Measurements from ENCODE around the gene HTR5A. TPM values are rescaled to one million over a fixed set of nuclear protein-coding genes. Genes with fewer than 3 reads are reported as not detected.

HTR5A gene
- total and polyA plus RNA-seq, 2 experiments from 2014 or later = not detected

GRCh38 chr7:155119801-155120382 lies 49.8 kb downstream of the HTR5A start:
- Mint-ChIP-seq H3K27ac (no peak overlapping the region), H3K36me3 (ENCODE audit: low read depth) (peaks cover 8% of the 10 kb centered on the region; the same call in 2 of the 3 replicates), H3K27me3 (ENCODE audit: insufficient read depth, low read depth, poor library complexity) (peaks cover 5% of the 10 kb centered on the region), H3K4me1 (peaks cover 2% of the 10 kb centered on the region; the same call in 1 of the 3 replicates), H3K9me3 (peaks cover 24% of the 10 kb centered on the region), H3K4me3 (no peak overlapping the region)
- Histone ChIP-seq H3K36me3 (ENCODE audit: insufficient read depth) (no peaks in the 10 kb centered on the region), H4K20me1 (replicated peaks; ENCODE audit: insufficient read depth) (no peaks in the 10 kb centered on the region), H3K4me2 (no peak overlapping the region), H3F3A (replicated peaks; ENCODE audit: low read depth) (no peaks in the 10 kb centered on the region), H3K4me3 (no peak overlapping the region), H3K4me1 (ENCODE audit: insufficient read depth) (no peaks in the 10 kb centered on the region), H3K27me3 (ENCODE audit: insufficient read depth) (no peaks in the 10 kb centered on the region), H2AFZ (no peak overlapping the region), H3K9me2 (ENCODE audit: insufficient read depth) (no peaks in the 10 kb centered on the region), H3K79me2 (replicated peaks; ENCODE audit: insufficient read depth) (no peaks in the 10 kb centered on the region), H3K27ac (ENCODE audit: low read depth) (no peak overlapping the region)
- no peak for DNase-seq (ENCODE audit: low spot score)
- ATAC-seq = no peak
- no peak for TF ChIP-seq POLR2AphosphoS5 (IDR thresholded peaks at IDR 0.05; ENCODE audit: low read depth)
- TF ChIP-seq ZNF331 (CRISPR knock-in tag; IDR thresholded peaks at IDR 0.05; ENCODE audit: low read depth) = no peak
- no peak for TF ChIP-seq CTCF (conservative IDR thresholded peaks at IDR 0.05; ENCODE audit: low read depth in 2 of 2)
- TF ChIP-seq, protein P1, sequence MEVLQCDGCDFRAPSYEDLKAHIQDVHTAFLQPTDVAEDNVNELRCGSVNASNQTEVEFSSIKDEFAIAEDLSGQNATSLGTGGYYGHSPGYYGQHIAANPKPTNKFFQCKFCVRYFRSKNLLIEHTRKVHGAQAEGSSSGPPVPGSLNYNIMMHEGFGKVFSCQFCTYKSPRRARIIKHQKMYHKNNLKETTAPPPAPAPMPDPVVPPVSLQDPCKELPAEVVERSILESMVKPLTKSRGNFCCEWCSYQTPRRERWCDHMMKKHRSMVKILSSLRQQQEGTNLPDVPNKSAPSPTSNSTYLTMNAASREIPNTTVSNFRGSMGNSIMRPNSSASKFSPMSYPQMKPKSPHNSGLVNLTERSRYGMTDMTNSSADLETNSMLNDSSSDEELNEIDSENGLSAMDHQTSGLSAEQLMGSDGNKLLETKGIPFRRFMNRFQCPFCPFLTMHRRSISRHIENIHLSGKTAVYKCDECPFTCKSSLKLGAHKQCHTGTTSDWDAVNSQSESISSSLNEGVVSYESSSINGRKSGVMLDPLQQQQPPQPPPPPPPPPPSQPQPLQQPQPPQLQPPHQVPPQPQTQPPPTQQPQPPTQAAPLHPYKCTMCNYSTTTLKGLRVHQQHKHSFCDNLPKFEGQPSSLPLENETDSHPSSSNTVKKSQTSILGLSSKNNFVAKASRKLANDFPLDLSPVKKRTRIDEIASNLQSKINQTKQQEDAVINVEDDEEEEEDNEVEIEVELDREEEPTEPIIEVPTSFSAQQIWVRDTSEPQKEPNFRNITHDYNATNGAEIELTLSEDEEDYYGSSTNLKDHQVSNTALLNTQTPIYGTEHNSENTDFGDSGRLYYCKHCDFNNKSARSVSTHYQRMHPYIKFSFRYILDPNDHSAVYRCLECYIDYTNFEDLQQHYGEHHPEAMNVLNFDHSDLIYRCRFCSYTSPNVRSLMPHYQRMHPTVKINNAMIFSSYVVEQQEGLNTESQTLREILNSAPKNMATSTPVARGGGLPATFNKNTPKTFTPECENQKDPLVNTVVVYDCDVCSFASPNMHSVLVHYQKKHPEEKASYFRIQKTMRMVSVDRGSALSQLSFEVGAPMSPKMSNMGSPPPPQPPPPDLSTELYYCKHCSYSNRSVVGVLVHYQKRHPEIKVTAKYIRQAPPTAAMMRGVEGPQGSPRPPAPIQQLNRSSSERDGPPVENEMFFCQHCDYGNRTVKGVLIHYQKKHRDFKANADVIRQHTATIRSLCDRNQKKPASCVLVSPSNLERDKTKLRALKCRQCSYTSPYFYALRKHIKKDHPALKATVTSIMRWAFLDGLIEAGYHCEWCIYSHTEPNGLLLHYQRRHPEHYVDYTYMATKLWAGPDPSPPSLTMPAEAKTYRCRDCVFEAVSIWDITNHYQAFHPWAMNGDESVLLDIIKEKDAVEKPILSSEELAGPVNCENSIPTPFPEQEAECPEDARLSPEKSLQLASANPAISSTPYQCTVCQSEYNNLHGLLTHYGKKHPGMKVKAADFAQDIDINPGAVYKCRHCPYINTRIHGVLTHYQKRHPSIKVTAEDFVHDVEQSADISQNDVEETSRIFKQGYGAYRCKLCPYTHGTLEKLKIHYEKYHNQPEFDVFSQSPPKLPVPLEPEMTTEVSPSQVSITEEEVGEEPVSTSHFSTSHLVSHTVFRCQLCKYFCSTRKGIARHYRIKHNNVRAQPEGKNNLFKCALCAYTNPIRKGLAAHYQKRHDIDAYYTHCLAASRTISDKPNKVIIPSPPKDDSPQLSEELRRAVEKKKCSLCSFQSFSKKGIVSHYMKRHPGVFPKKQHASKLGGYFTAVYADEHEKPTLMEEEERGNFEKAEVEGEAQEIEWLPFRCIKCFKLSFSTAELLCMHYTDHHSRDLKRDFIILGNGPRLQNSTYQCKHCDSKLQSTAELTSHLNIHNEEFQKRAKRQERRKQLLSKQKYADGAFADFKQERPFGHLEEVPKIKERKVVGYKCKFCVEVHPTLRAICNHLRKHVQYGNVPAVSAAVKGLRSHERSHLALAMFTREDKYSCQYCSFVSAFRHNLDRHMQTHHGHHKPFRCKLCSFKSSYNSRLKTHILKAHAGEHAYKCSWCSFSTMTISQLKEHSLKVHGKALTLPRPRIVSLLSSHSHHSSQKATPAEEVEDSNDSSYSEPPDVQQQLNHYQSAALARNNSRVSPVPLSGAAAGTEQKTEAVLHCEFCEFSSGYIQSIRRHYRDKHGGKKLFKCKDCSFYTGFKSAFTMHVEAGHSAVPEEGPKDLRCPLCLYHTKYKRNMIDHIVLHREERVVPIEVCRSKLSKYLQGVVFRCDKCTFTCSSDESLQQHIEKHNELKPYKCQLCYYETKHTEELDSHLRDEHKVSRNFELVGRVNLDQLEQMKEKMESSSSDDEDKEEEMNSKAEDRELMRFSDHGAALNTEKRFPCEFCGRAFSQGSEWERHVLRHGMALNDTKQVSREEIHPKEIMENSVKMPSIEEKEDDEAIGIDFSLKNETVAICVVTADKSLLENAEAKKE (CRISPR knock-in tag; IDR thresholded peaks at IDR 0.05) = no peak
- TF ChIP-seq ETS1 (IDR thresholded peaks at IDR 0.05) = no peak
- TF ChIP-seq CREB1 (CRISPR knock-in tag; IDR thresholded peaks at IDR 0.05; ENCODE audit: low read depth) = no peak
- no peak for TF ChIP-seq EZH2 (IDR thresholded peaks at IDR 0.05; ENCODE audit: low read depth, unreplicated experiment)
- TF ChIP-seq JUNB (IDR thresholded peaks at IDR 0.05; ENCODE audit: unreplicated experiment) = no peak
- no peak for TF ChIP-seq EZH2phosphoT487 (IDR thresholded peaks at IDR 0.05; ENCODE audit: unreplicated experiment)
- TF ChIP-seq NANOG (IDR thresholded peaks at IDR 0.05; ENCODE audit: borderline replicate concordance) = no peak
- no peak for TF ChIP-seq REST (IDR thresholded peaks at IDR 0.05; ENCODE audit: unreplicated experiment)
- TF ChIP-seq STAT1 (IDR thresholded peaks at IDR 0.05; ENCODE audit: unreplicated experiment) = no peak

All from GM23338 (cell line).